Natural killer cell (primary cell): ENCODE data around the gene CSNK2A2. TPM values are rescaled to one million over a fixed set of nuclear protein-coding genes. Genes with fewer than 3 reads are reported as not detected.
A peak's percentile ranks its signal among the peaks of the same experiment; 100 is the strongest.

Experiments used
- ATAC-seq, 3 donors: fragments of 150-1000 bp in 2 of 3; fragments of 200-7000 bp in 1 of 3; cut with Tn5 transposase; 1 replicate in 1 of 3; 2 replicates in 2 of 3; pipeline ENCODE4 v1.10.0; 2021; ENCODE audit warnings: mild to moderate bottlenecking in 2 of 3, moderate library complexity in 2 of 3
- DNase-seq, 2 donors: peaks; one replicate each; pipeline versions ENCODE4 v3.0.0 to v3.0.0-alpha.2; 2013 to 2021; ENCODE audit warnings: mixed read lengths in 1 of 2
- H3K27ac ChIP-seq: one replicate; pipeline ENCODE4 v1.5.1; 2013; ENCODE audit warnings: mild to moderate bottlenecking, low read length
- H3K27me3 ChIP-seq: one replicate; pipeline ENCODE4 v1.6.1; 2013; ENCODE audit warnings: low read length; ENCODE audit not compliant: control insufficient read depth, insufficient read depth
- H3K36me3 ChIP-seq: one replicate; pipeline ENCODE4 v1.6.1; 2013; ENCODE audit warnings: low read length; ENCODE audit not compliant: control insufficient read depth, insufficient read depth
- H3K4me1 ChIP-seq: one replicate; pipeline ENCODE4 v1.6.1; 2013; ENCODE audit warnings: low read length; ENCODE audit not compliant: control insufficient read depth, insufficient read depth
- H3K4me3 ChIP-seq: one replicate; pipeline ENCODE4 v1.5.1; 2013; ENCODE audit warnings: low read length
- H3K9me3 ChIP-seq: one replicate; pipeline ENCODE4 v1.6.1; 2013; ENCODE audit warnings: low read length; ENCODE audit not compliant: control insufficient read depth, insufficient read depth
- H3K27ac Mint-ChIP-seq, 2 donors: one replicate each; pipeline ENCODE4 v1.8.0; 2022; ENCODE audit warnings: mild to moderate bottlenecking in 2 of 2, mixed read lengths in 2 of 2, moderate library complexity in 1 of 2
- H3K27me3 Mint-ChIP-seq, 2 donors: one replicate each; pipeline ENCODE4 v1.8.0; 2022; ENCODE audit warnings: low read depth in 2 of 2, mixed read lengths in 2 of 2
- H3K36me3 Mint-ChIP-seq: one replicate; pipeline ENCODE4 v1.8.0; 2022; ENCODE audit warnings: mixed read lengths
- H3K4me1 Mint-ChIP-seq, 2 donors: one replicate each; pipeline ENCODE4 v1.8.0; 2022; ENCODE audit warnings: mixed read lengths in 2 of 2
- H3K4me3 Mint-ChIP-seq: one replicate; pipeline ENCODE4 v1.8.0; 2022; ENCODE audit warnings: mild to moderate bottlenecking, moderate library complexity, mixed read lengths
- H3K9me3 Mint-ChIP-seq, 2 donors: one replicate each; pipeline ENCODE4 v1.8.0; 2022; ENCODE audit warnings: mixed read lengths in 2 of 2
- CTCF ChIP-seq: fragments of 200-600 bp; IDR thresholded peaks from one replicate; pipeline ENCODE4 v1.8.0; 2022; ENCODE audit warnings: antibody characterized with exemption
- WGBS: methylation state at CpG from one replicate; pipeline ENCODE4 v1.1.7; 2013; ENCODE audit warnings: missing lambda C conversion rate; ENCODE audit not compliant: insufficient coverage; 5-methylcytosine and 5-hydroxymethylcytosine counted together
- intact Hi-C: fragments of 100-400 bp; cut with micrococcal nuclease; formaldehyde crosslinking; loops from one replicate; pipeline ENCODE4 v1.14.2; 2022
- total RNA-seq, 4 donors: library from RNA; stranded (reverse); fragments of 120-200 nt in 1 of 4; gene quantifications; one replicate each; pipeline versions ENCODE4 v1.2.3 to v1.2.4, GENCODE V29; 2013 to 2022

Gene CSNK2A2
- total RNA-seq, 3 donors from 2014 or later (not counting 1 experiment from before 2014, with no cell fraction given), result 53.2 to 61.1 (median 59.9) TPM

DNA sequence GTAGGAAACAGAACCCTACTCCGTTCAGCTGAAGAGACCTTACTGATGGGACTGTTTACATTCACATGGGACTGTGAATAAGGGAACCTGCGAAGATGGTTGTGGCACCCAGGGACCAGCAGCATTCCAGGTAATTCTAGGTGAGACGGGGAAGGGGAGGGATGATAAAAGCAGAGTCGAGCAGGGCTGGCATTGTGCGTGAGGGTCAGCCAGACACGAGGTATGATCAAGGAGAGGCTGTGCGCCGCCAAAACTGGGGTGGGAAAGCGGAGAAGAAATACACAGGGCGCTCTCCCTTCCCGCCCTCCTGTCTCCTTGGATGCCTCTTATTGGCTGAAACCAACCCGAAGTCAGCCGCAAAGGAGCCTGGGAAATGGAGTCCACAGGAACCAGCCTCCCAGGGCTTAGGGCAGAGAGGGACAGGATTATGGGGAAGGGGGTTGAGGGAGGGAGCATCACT is 38.4 kb upstream of the CSNK2A2 start:
- H3K4me1 Mint-ChIP-seq, result peaks cover 4 to 12% of the 10 kb centered on the region in 2 donors
- TF ChIP-seq CTCF, result no peak
- no peaks in the 10 kb centered on the region for H3K36me3 Mint-ChIP-seq
- Histone ChIP-seq H3K36me3 (no peaks in the 10 kb centered on the region), H3K27me3 (peaks cover 12% of the 10 kb centered on the region), H3K4me3 (peak overlapping the region; percentile 36), H3K4me1 (peaks cover 8% of the 10 kb centered on the region), H3K27ac (no peak overlapping the region), H3K9me3 (no peaks in the 10 kb centered on the region)
- intact Hi-C loops, result no loop called here
- DNase-seq (peak; percentile 25 to 78), ATAC-seq (peak; percentile 56 to 96 (median 82))
- no peak overlapping the region for H3K27ac Mint-ChIP-seq
- WGBS, result 2% methylated on average over 13 of the region's 13 CpGs
- peaks cover 39% of the 10 kb centered on the region in 2 donors for H3K27me3 Mint-ChIP-seq
- H3K9me3 Mint-ChIP-seq, result no peaks in the 10 kb centered on the region
- peak overlapping the region; percentile 77 for H3K4me3 Mint-ChIP-seq

DNA sequence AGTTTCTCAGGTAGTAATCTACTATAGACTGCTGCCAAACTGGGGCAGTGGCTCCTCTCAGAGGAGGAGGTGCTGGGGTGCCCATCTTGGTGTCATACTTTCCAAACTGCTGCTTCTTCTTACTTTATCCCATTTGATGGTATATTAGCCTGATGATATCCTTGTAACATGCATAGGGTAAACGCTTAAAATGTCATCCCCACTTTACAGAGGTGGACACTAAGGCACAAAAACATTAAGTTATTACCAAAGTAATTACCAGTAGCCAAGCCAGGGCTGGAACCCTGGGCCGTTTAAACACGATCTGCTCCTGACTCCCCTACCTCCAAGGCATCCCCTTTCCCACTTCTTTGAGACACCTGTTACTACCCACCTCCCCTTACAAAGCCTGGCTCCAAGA is 37.8 kb upstream of the CSNK2A2 start:
- peaks cover 8% of the 10 kb centered on the region for H3K4me1 ChIP-seq
- Mint-ChIP-seq H3K9me3 (no peaks in the 10 kb centered on the region), H3K27me3 (peaks cover 36 to 38% of the 10 kb centered on the region in 2 donors), H3K4me3 (peak overlapping the region; percentile 77), H3K4me1 (peaks cover 4 to 12% of the 10 kb centered on the region in 2 donors), H3K36me3 (no peaks in the 10 kb centered on the region), H3K27ac (no peak overlapping the region)
- 54% methylated on average over 3 of the region's 3 CpGs for WGBS
- intact Hi-C loops, result no loop called here
- H3K9me3 ChIP-seq, result no peaks in the 10 kb centered on the region
- ATAC-seq, result no peak
- no peak overlapping the region for H3K4me3 ChIP-seq
- no peak overlapping the region for H3K27ac ChIP-seq
- H3K36me3 ChIP-seq, result no peaks in the 10 kb centered on the region
- H3K27me3 ChIP-seq, result peaks cover 12% of the 10 kb centered on the region
- no peak for TF ChIP-seq CTCF
- no peak for DNase-seq

- Histone ChIP-seq H3K4me1 (peaks cover 8% of the 10 kb centered on the region), H3K4me3 (no peak overlapping the region), H3K36me3 (no peaks in the 10 kb centered on the region), H3K27ac (no peak overlapping the region), H3K27me3 (peaks cover 12% of the 10 kb centered on the region), H3K9me3 (no peaks in the 10 kb centered on the region)
- intact Hi-C loops, result no loop called here
- no peaks in the 10 kb centered on the region for H3K36me3 Mint-ChIP-seq
- H3K27me3 Mint-ChIP-seq, result peaks cover 29 to 35% of the 10 kb centered on the region in 2 donors
- H3K27ac Mint-ChIP-seq, result no peak overlapping the region
- H3K4me1 Mint-ChIP-seq, result peaks cover 4 to 12% of the 10 kb centered on the region in 2 donors
- no peaks in the 10 kb centered on the region for H3K9me3 Mint-ChIP-seq
- ATAC-seq (no peak), DNase-seq (no peak)
- TF ChIP-seq CTCF, result no peak
- WGBS, result 81% methylated on average over 9 of the region's 10 CpGs
- no peak overlapping the region for H3K4me3 Mint-ChIP-seq
Observed at GRCh38 chr16:58234831-58235595, 37.1 kb upstream of the CSNK2A2 start.
